Astrocyte of the cerebellum (primary cell): ENCODE results near the gene LRRFIP2.

Experiments used
- DNase-seq: peaks from one replicate; pipeline ENCODE4 v3.0.0-alpha.2; 2011; ENCODE audit warnings: low read depth
- H3K4me3 ChIP-seq: 2 replicates; pipeline ENCODE4 v1.5.1; 2011; ENCODE audit warnings: mild to moderate bottlenecking, low read depth, low read length, moderate library complexity
- in situ Hi-C: cut with HindIII; loops from 2 replicates; pipeline ENCODE4 v1.10.0; 2017; ENCODE audit warnings: low sequenced_read_pairs
- TF ChIP-seq, protein P1 (sequence below): IDR thresholded peaks from 2 replicates; pipeline ENCODE4 v1.5.1; 2012; ENCODE audit warnings: low read length, low read depth, moderate library complexity, mild to moderate bottlenecking; ENCODE audit errors: missing control alignments

Gene LRRFIP2

DNA sequence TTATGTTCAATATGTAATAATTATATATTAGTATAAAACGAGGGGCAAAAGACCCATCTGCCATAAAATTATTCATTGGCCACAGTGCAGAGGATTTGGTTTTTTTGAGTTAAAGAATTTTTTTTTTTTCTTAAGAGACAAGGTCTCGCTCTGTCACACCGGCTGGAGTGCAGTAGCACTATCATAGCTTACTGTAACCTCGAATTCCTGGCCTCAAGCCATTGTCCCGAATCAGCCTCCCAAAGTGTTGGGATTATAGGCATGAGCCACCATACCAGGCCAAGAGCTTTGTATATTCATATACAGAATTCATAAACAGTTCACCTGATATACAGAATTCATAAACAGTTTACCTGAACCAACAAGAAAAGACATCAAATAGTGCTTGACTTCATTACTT lies 20.2 kb upstream of the LRRFIP2 start:
- H3K4me3 ChIP-seq: no peak overlapping the region
- in situ Hi-C loops: no loop called here
- TF ChIP-seq, protein P1, sequence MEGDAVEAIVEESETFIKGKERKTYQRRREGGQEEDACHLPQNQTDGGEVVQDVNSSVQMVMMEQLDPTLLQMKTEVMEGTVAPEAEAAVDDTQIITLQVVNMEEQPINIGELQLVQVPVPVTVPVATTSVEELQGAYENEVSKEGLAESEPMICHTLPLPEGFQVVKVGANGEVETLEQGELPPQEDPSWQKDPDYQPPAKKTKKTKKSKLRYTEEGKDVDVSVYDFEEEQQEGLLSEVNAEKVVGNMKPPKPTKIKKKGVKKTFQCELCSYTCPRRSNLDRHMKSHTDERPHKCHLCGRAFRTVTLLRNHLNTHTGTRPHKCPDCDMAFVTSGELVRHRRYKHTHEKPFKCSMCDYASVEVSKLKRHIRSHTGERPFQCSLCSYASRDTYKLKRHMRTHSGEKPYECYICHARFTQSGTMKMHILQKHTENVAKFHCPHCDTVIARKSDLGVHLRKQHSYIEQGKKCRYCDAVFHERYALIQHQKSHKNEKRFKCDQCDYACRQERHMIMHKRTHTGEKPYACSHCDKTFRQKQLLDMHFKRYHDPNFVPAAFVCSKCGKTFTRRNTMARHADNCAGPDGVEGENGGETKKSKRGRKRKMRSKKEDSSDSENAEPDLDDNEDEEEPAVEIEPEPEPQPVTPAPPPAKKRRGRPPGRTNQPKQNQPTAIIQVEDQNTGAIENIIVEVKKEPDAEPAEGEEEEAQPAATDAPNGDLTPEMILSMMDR: no peak
- no peak for DNase-seq

DNA sequence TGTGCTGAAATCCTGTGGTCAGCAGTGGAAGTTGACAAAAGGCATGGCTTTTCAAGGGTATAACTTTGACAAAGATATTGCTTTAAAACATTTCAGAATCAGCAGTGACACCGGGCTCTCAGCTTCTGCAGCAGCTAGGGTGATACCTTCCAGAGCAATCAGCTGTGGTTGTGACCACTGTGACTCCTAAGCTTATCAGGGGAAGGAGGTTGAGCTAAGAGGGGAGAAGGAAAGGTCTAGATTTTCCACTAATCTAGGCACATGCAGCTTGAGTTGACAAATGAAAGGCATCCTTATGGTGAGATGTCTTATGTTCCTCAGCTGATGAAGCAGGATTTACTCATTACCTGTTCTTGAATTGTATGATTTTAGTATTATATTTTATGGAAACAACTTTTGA lies 16.3 kb upstream of the LRRFIP2 start:
- no peak overlapping the region for H3K4me3 ChIP-seq
- in situ Hi-C loops: no loop called here
- no peak for DNase-seq
- TF ChIP-seq, protein P1: no peak

DNA sequence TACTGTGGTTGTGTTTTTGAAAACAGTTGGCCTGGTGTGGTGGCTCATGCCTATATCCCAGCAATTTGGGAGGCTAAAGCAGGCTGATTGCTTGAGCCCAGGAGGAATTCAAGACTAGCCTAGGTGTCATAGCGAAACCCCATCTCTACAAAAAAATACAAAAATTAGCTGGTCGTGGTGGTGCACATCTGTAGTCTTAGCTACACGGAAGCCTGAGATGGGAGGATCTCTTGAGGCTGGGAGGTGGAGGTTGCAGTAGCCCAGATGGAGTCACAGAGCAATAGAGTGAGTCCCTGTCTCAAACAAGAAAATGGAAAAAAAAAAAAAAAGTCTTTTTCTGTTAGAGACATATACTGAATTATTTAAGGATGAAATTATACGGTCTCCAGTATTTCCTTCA lies 14.7 kb upstream of the LRRFIP2 start:
- no peak for DNase-seq
- H3K4me3 ChIP-seq: no peak overlapping the region
- TF ChIP-seq, protein P1: no peak
- in situ Hi-C loops: no loop called here

DNA sequence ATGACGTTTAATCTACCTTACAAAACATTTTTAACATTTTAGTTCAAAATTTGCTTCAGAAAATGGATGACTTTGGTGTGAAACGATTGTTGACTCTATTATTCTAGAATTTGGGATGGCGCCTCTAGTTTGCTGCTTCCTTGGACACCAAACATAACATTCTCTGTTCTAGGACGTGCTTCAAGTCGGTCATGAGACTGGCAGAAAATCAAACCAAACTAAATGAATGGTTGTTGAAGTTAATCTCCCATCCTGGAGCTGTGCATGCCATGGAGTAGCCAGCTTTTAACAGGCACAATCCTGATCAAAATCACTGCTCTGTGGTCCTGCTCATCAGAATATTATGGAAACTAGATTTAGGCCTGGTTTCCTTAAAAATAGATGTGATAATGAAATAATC lies 9.6 kb upstream of the LRRFIP2 start:
- H3K4me3 ChIP-seq: no peak overlapping the region
- DNase-seq: no peak
- in situ Hi-C loops: no loop called here
- TF ChIP-seq, protein P1: no peak

DNA sequence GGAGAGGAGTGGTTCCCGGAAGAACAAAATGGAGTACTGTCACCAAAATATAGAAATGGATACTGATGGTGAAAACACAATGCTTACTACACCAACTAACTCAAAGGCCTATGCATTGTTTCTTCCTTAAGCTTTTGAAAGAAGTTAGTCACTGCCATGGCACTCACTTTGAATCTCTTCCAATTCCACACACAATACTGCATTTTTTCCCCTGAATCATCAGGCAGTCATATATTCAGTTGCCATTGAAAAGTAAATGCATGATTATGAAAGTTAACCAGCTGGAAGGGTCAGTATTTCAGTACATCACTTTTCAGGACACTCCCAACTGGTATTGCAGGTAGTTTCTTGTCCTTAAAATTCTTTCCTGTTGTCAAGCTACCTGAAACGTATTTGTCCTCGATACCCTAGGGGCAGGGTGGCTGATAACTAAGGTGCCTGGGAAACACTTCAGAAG lies 9.0 kb upstream of the LRRFIP2 start:
- DNase-seq: peak; percentile 94
- TF ChIP-seq, protein P1: no peak
- H3K4me3 ChIP-seq: no peak overlapping the region
- in situ Hi-C loops: no loop called here

DNA sequence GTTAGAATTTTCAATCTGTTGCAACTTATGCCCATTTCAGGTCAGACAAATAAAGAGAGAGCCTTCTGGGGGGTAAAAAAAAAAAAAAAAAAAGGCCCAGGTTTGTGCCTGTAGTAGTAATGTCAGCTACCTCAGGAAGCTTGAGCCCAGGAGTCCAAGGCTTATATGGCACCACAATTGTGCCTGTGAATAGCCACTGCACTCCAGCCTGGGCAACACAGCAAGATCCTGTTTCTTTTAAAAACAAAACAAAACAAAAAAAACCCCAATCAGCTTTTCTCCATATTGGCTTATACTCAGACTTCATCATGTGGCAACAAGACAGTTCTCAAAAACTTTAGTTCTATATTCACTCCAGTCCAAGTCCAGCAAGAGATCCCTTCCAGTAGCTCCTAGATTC lies 8.4 kb upstream of the LRRFIP2 start:
- no peak for DNase-seq
- TF ChIP-seq, protein P1: no peak
- no peak overlapping the region for H3K4me3 ChIP-seq
- in situ Hi-C loops: no loop called here

GRCh38 chr3:37181756-37182155 lies 7.4 kb upstream of the LRRFIP2 start:
- in situ Hi-C loops: no loop called here
- no peak overlapping the region for H3K4me3 ChIP-seq
- no peak for DNase-seq
- TF ChIP-seq, protein P1: no peak
